HepG2 (cell line): ENCODE measurements around the gene NIN. TPM values are rescaled to one million over a fixed set of nuclear protein-coding genes. Genes with fewer than 3 reads are reported as not detected.

ENCODE experiments used
- CHD2 ChIP-seq: IDR thresholded peaks from 2 replicates; pipeline ENCODE4 v1.6.1; 2011; ENCODE audit warnings: low read depth, low read length, improper control_type of control experiment
- CHD4 ChIP-seq: fragments of 200-600 bp; sonication (generic); IDR thresholded peaks from 2 replicates; pipeline ENCODE4 v1.7.0; 2017; ENCODE audit warnings: mild to moderate bottlenecking, low read length, borderline replicate concordance
- ETV5 ChIP-seq: IDR thresholded peaks from 2 replicates; pipeline ENCODE4 v1.6.1; 2018; ENCODE audit warnings: missing biosample characterization, missing genetic modification reagents, inconsistent platforms, borderline replicate concordance
- FOXM1 ChIP-seq: sonication (generic); formaldehyde crosslinking; IDR thresholded peaks from 2 replicates; pipeline ENCODE4 v1.5.0; 2020; ENCODE audit warnings: missing genetic modification reagents
- GATA4 ChIP-seq: sonication (generic); IDR thresholded peaks from 2 replicates; pipeline ENCODE4 v1.6.1; 2016; ENCODE audit warnings: antibody characterized with exemption, low read depth, borderline replicate concordance
- RFX1 ChIP-seq: fragments of 450-650 bp; IDR thresholded peaks from 2 replicates; pipeline ENCODE4 v1.6.1; 2017
- RFX5 ChIP-seq: IDR thresholded peaks from 2 replicates; pipeline ENCODE4 v1.6.1; 2011; ENCODE audit warnings: low read depth, low read length, improper control_type of control experiment
- ZNF331 ChIP-seq: sonication (generic); formaldehyde crosslinking; IDR thresholded peaks from 2 replicates; pipeline ENCODE4 v1.4.0; 2020; ENCODE audit warnings: missing genetic modification reagents
- ZNF737 ChIP-seq: sonication (generic); formaldehyde crosslinking; IDR thresholded peaks from 2 replicates; pipeline ENCODE4 v1.5.0; 2020; ENCODE audit warnings: missing genetic modification reagents, mild to moderate bottlenecking, borderline replicate concordance
- ZNF746 ChIP-seq: sonication (generic); formaldehyde crosslinking; IDR thresholded peaks from 2 replicates; pipeline ENCODE4 v1.8.0; 2022; ENCODE audit warnings: mild to moderate bottlenecking, missing genetic modification reagents
- ZNF841 ChIP-seq: sonication (generic); formaldehyde crosslinking; IDR thresholded peaks from 2 replicates; pipeline ENCODE4 v1.8.1; 2023; ENCODE audit warnings: missing genetic modification reagents, borderline replicate concordance
- polyA plus RNA-seq, 8 experiments: library from polyadenylated mRNA; depleted of rRNA in 3 of 8; stranded (reverse) in 7 of 8; unstranded in 1 of 8; fragments of >200 nt; fragmentation: Illumina TruSeq in 4 of 8; extraction: Trizol in 4 of 8; gene quantifications; 2 replicates each; pipeline versions ENCODE4 v1.2.1 to v1.2.3, GENCODE V29; 2011 to 2016; ENCODE audit warnings: low read depth in 4 of 8, missing spikeins in 1 of 8, mixed read lengths in 1 of 8; ENCODE audit not compliant: insufficient read depth in 1 of 8
- total RNA-seq, 5 experiments: library from RNA; depleted of rRNA; stranded (reverse); fragments of >200 nt; fragmentation: Illumina TruSeq; extraction: Trizol; gene quantifications; 2 replicates each; pipeline ENCODE4 v1.2.3, GENCODE V29; 2016; ENCODE audit warnings: low read depth in 1 of 5
- TF ChIP-seq, protein P1 (sequence below): sonication (generic); formaldehyde crosslinking; IDR thresholded peaks from 2 replicates; pipeline ENCODE4 v1.4.0; 2020; ENCODE audit warnings: missing genetic modification reagents, borderline replicate concordance
- TF ChIP-seq, protein P2 (sequence below): sonication (generic); formaldehyde crosslinking; IDR thresholded peaks from 2 replicates; pipeline ENCODE4 v1.8.1; 2023; ENCODE audit warnings: mild to moderate bottlenecking, missing genetic modification reagents, borderline replicate concordance
- TF ChIP-seq, protein P3 (sequence below): sonication (generic); formaldehyde crosslinking; IDR thresholded peaks from 2 replicates; pipeline ENCODE4 v1.5.1; 2020; ENCODE audit warnings: missing genetic modification reagents, mild to moderate bottlenecking, borderline replicate concordance
- TF ChIP-seq, protein P4 (sequence below), 2 experiments: sonication (generic) in 1 of 2; formaldehyde crosslinking in 1 of 2; IDR thresholded peaks; 2 replicates each; pipeline versions ENCODE4 v1.6.1 to v1.9.0; 2014 to 2022; ENCODE audit warnings: antibody characterized with exemption in 1 of 2, borderline replicate concordance in 1 of 2, inconsistent platforms in 1 of 2, low read depth in 1 of 2, missing genetic modification reagents in 1 of 2
- TF ChIP-seq, protein P5 (sequence below): sonication (generic); formaldehyde crosslinking; IDR thresholded peaks from 2 replicates; pipeline ENCODE4 v1.4.0; 2020; ENCODE audit warnings: mild to moderate bottlenecking, missing genetic modification reagents
- TF ChIP-seq, protein P6 (sequence below): sonication (generic); formaldehyde crosslinking; IDR thresholded peaks from 2 replicates; pipeline ENCODE4 v1.4.0; 2020; ENCODE audit warnings: missing genetic modification reagents

Gene NIN
- total and polyA plus RNA-seq, 2 of the 13 experiments (the other 11 are each of a cell fraction or from before 2014, with no cell fraction given) = 2.8 to 9.7 TPM

DNA sequence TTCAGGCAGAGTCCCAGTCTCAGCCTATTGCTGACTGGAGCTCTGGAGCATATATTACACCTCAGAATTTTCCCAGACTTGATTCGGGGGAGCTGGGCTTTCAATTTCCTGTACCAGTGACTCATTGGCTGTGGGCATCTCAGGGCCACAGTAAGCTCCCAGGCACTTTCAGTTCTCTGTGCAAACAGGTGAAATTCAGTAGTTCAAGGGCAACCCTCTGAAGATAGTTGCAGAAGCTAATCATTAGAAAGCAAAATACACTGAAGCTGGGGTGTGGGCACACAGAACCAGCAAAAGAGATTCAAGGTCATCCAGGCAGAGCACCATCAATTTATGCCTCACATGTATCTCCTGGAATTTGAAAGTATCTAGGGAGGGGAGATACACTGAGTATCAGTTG is 8.1 kb upstream of the NIN start (continued):
- TF ChIP-seq, protein P1, sequence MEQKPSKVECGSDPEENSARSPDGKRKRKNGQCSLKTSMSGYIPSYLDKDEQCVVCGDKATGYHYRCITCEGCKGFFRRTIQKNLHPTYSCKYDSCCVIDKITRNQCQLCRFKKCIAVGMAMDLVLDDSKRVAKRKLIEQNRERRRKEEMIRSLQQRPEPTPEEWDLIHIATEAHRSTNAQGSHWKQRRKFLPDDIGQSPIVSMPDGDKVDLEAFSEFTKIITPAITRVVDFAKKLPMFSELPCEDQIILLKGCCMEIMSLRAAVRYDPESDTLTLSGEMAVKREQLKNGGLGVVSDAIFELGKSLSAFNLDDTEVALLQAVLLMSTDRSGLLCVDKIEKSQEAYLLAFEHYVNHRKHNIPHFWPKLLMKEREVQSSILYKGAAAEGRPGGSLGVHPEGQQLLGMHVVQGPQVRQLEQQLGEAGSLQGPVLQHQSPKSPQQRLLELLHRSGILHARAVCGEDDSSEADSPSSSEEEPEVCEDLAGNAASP (CRISPR knock-in tag) = peak; percentile 33; the same call in 1 of the 2 replicates
- TF ChIP-seq, protein P2, sequence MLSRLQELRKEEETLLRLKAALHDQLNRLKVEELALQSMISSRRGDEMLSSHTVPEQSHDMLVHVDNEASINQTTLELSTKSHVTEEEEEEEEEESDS (CRISPR knock-in tag) = no peak
- TF ChIP-seq FOXM1 (no peak), ZNF331 (no peak), RFX5 (no peak), RFX1 (no peak), ZNF737 (CRISPR knock-in tag) (no peak), ETV5 (CRISPR knock-in tag) (peak; percentile 70; the same call in 1 of the 2 replicates), ZNF746 (CRISPR knock-in tag) (no peak), CHD4 (no peak), GATA4 (no peak), ZNF841 (CRISPR knock-in tag) (no peak), CHD2 (no peak)
- TF ChIP-seq, protein P3, sequence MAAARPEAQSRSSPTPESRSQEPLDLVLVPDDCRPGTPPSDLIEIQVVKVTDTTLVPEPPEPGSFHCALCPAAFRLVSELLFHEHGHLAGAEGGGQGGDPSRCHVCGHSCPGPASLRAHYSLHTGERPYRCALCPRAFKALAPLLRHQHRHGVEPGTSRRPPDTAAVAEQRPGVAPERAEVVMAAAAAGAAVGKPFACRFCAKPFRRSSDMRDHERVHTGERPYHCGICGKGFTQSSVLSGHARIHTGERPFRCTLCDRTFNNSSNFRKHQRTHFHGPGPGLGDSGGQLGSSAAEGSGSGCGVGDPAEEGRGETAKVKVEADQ (CRISPR knock-in tag) = no peak
- TF ChIP-seq, protein P4, sequence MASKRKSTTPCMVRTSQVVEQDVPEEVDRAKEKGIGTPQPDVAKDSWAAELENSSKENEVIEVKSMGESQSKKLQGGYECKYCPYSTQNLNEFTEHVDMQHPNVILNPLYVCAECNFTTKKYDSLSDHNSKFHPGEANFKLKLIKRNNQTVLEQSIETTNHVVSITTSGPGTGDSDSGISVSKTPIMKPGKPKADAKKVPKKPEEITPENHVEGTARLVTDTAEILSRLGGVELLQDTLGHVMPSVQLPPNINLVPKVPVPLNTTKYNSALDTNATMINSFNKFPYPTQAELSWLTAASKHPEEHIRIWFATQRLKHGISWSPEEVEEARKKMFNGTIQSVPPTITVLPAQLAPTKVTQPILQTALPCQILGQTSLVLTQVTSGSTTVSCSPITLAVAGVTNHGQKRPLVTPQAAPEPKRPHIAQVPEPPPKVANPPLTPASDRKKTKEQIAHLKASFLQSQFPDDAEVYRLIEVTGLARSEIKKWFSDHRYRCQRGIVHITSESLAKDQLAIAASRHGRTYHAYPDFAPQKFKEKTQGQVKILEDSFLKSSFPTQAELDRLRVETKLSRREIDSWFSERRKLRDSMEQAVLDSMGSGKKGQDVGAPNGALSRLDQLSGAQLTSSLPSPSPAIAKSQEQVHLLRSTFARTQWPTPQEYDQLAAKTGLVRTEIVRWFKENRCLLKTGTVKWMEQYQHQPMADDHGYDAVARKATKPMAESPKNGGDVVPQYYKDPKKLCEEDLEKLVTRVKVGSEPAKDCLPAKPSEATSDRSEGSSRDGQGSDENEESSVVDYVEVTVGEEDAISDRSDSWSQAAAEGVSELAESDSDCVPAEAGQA (IDR thresholded peaks at IDR 0.05; ENCODE audit: low read depth) = no peak
- TF ChIP-seq, protein P4 (CRISPR knock-in tag; IDR thresholded peaks at IDR 0.05; ENCODE audit: borderline replicate concordance) = no peak
- TF ChIP-seq, protein P5, sequence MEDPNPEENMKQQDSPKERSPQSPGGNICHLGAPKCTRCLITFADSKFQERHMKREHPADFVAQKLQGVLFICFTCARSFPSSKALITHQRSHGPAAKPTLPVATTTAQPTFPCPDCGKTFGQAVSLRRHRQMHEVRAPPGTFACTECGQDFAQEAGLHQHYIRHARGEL (CRISPR knock-in tag) = no peak
- TF ChIP-seq, protein P6, sequence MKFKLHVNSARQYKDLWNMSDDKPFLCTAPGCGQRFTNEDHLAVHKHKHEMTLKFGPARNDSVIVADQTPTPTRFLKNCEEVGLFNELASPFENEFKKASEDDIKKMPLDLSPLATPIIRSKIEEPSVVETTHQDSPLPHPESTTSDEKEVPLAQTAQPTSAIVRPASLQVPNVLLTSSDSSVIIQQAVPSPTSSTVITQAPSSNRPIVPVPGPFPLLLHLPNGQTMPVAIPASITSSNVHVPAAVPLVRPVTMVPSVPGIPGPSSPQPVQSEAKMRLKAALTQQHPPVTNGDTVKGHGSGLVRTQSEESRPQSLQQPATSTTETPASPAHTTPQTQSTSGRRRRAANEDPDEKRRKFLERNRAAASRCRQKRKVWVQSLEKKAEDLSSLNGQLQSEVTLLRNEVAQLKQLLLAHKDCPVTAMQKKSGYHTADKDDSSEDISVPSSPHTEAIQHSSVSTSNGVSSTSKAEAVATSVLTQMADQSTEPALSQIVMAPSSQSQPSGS (CRISPR knock-in tag) = no peak
